Activated CD8-positive, alpha-beta memory T cell treated with anti-CD3 and anti-CD28 coated beads, Interleukin-2, amount 50 U/mL, for 1 hour (primary cell): ENCODE data around the gene PRAMEF12.
"Not testable (repeated sequence)": the region's sequence is repeated elsewhere in the genome, so short reads cannot be mapped to it uniquely, and the experiment has no call there.

ENCODE experiments used
- DNase-seq: peaks from one replicate; pipeline ENCODE4 v3.0.0-alpha.2; 2020; ENCODE audit errors: extremely low read depth

The PRAMEF12 gene

DNA sequence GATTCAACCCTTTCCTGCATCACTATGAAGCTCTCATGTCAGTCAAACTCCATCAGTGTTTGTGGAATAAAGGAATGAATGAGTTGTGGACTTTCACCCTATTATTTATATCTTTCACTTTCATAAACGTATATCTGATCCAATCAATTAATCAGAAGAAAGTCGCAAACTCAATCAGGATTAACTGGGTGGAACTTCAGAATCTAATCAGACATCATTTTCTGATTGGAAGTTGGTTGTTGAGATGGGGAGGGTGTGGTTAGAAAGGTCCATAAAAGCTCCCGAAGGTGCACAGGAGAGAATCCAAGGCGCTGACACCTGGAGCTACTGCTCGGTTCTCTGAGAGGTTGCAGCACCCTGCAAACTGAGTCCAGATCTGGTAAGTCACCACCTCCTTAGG is at the start of gene PRAMEF12:
Gene PRAMEF12 (plus strand): TSS at position 301 of the 400 bp plus-strand sequence. CDS start 1,130 bp downstream, outside the sequence.
- no peak for DNase-seq

DNA sequence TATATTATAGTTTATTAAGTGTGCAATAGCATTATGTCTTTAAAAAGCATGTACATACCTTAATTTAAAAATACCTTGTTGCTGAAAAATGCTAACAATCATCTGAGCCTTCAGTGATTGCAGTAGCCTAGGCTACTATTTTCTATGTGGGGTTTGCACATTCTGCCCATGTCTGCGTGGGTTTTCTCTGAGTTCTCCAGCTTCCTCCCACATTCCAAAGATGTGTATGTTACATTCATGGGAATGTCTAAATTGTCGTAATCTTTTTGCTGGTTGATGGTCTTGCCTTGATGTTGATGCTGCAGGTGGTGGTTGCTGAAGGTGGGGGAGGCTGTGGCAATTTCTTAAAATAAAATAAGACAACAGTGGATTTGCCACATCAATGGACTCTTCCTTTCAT is 45.1 kb upstream of the PRAMEF12 start:
- no peak for DNase-seq

DNA sequence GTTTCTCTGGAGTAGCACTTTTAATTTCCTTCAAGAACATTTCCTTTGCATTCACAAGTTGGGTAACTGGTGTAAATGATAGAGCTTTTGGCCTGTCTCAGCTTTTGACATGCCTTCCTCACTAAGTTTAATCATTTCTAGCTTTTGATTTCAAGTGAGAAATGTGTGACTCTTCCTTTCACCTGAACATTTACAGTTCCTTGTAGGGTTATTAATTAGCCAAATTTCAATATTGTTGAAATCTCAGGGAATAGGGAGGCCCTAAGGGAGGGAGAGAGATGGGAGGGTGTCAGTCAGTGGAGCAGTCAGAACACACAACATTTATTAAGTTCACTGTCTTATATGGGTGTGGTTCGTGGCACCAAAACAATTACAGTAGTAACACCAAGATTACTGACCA is 43.4 kb upstream of the PRAMEF12 start:
- DNase-seq = no peak

DNA sequence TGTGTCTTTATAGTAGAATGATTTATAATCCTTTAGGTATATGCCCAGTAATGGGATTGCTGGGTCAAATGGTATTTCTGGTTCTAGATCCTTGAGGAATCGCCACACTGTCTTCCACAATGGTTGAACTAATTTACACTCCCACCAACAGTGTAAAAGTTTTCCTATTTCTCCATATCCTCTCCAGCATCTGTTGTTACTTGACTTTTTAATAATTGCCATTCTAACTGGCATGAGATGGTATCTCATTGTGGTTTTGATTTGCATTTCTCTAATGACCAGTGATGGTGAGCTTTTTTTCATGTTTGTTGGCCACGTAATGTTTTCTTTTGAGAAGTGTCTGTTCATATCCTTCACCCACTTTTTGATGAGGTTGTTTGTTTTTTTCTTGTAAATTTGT is 42.5 kb upstream of the PRAMEF12 start:
- not testable (repeated sequence) for DNase-seq

DNA sequence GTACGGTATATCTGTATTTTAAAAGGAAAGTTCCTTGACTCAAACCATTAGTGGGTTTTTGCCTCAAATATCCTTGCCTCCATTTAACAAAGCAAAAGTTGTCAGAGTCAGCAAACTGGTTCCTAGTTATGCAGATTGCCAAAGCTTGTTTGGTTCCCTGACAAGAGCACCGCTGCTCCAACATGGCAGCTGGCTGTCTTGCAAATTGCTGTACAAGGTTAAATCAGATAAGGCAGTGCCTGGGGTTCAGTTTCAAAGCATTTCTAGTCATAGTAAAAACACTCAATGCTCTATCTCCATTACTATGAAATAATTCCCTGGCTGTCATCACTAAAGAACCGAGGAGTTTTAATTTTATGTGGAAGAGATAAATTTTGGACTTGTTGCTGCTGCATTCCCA is 38.9 kb upstream of the PRAMEF12 start:
- no peak for DNase-seq

DNA sequence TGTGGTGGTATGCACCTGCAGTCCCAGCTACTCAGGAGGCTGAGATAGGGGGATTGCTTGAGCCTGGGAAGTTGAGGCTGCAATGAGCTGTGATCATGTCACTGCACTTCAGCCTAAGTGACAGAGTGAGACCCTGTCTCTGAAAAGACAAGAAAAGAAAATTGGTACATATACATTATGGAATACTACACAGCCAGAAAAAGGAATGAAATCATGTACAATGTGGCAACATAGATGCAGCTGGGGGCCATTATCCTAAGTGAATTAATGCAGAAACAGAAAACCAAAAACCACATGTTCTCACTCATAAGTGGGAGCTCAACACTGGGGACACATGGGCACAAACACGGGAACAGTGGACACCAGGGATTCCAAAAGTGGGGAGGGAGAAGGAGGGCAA is 34.6 kb upstream of the PRAMEF12 start:
- no peak for DNase-seq

DNA sequence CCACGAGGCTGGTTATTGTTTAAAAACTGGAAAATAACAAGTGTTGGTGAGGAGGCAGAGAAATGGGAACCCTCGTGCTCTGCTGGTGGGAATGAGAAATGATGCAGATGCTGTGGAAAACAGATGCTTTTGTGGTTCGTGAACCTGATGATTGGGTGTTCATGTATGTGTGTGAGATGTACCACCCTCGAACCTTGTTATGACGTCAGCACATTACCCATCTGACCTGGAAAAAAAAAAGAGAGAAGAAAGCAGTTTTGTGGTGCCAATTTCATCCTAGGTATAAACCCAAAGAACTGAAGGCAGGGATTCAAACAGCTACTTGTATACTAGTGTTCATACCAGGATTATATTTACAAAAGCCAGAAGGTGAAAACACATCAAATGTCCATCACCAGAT is 33.9 kb upstream of the PRAMEF12 start:
- no peak for DNase-seq

DNA sequence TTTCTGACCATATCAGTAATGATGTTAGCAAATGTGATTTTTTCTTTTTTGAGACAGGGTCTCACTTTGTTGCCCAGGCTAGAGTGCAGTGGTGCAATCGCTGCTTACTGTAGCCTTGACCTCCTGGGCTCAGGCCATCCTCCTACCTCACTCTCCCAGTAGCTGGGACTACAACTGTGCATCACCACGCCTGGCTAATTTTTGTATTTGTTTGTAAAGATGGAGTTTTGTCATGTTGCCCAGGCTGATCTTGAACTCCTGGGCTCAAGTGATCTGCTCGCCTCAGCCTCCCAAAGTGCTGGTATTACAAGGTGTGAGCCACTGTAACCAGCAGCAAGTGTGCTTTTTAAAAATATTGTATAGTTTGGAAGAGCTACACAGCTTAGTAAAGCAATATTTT is 31.6 kb upstream of the PRAMEF12 start:
- no peak for DNase-seq

DNA sequence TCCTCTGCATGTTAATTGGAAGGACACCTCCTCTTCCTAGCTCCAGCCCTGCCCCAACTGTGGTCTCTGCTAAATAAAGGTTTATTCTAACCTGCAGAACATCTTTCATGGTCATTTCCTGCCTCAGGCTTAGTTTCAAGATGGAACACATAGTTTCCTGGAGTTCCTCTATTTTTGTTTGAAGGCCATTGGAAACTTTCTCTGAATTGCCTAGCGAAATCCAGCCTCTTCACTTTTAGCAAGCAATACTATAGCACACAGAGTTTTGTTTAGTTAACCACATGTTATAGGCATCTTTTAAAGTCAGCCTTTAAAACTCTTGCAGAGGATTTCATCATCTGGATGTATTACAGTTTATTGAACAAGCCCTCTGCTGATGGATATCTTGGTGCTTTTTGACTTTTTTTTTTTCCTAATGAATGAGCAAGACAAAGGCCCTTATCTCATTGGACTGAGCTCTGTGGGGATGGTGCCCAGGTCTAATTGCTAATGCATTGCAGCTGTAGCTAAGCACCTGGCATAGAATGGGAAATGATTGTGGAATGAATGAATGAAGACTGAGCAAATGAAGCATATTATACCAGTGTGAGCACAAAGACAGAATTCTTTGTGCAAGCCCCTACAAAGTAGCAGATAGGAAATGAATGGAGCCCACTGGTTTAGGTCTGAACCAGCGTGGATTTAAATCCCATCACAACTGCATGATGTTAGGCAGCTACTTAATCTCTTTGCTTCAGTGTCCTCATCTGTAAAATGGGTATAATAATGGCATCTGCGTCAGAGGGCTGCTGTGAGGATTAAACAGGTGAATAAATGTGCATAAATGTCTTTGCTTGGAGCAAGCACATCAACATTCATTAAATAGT is 28.2 kb upstream of the PRAMEF12 start:
- no peak for DNase-seq

DNA sequence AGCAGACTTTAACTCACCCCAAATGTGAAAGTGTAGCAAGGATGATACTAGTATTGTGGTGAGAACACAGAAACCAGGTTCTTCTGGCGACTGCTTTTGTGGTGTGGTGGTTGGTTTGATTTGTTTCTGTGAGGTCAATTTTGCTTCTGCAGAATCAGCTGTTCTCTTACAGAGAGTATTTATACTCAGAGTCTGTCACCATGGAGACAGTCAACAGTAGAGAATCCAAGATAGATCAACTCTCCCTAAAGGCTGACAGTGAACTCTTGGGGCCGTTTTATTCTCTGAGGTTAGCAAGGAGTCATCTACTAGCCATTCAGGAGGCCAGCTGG is 27.6 kb upstream of the PRAMEF12 start, which contains the start of gene CFAP107:
Gene CFAP107 (plus strand): TSS at position 209 of the 332 bp plus-strand sequence. CDS start 231 bp downstream, outside the sequence.
- no peak for DNase-seq

DNA sequence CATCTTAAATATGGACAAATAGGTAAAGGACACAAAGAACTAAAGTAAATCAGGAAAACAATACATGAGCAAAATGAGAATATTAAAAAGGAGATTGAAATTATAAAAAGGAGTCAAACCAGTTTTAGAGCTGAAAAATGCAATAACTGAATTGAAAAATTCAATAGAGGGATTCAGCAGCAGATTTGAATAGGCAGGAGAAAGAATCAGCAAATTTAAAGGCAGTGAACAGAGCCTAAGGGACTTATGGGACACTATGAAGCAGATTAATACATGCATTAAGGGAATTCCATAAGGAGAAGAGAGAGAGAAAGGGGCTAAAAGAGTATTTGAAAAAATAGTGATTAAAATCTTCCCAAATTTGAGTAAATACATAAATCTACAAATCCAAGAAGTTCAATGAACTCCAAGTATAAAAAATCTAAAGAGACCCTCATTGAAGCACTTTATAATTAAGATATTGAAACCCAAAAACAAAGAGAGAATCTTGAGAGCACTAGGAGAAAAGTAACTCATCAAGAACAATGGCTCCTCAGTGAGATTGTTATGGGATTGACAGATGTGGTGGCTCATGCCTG is 24.7 kb upstream of the PRAMEF12 start:
- no peak for DNase-seq

DNA sequence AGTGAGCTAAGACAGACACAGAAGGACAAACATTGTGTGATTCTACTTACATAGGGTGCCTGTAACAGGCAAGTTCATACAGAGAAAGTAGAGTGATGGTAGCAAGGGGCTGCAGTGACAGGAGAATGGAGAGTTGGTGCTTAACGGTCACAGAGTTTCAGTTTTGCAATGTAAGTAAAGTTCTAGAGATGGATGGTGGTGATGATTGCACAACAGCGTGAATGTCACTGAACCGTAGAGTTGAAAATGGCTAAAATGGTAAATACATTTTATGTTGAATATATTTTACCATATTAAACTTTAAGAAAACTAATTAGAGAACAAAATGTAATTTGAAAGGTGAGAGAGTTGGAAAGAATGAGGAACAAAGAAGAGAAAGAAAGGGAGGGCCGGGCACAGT is 18.8 kb upstream of the PRAMEF12 start:
- no peak for DNase-seq

DNA sequence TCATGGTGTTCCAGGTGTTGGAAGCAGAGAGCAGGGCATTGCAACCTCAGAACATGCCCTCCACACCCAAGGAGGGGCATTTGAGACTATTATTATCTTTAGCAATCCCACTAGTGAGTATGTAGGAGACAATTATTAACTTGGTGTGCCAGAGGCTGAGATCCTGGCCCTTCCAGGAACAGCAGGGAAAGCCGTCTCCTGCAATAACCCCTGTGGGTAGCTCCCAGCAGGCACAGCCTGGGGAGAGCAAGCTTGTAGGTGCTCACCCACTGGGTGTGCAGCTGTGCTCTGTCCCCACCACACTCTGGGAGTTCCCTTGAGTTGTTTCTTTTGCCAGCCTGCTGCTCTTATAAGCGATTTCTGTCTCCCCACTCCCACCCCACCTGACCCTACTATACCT is 17.3 kb upstream of the PRAMEF12 start:
- DNase-seq = no peak

DNA sequence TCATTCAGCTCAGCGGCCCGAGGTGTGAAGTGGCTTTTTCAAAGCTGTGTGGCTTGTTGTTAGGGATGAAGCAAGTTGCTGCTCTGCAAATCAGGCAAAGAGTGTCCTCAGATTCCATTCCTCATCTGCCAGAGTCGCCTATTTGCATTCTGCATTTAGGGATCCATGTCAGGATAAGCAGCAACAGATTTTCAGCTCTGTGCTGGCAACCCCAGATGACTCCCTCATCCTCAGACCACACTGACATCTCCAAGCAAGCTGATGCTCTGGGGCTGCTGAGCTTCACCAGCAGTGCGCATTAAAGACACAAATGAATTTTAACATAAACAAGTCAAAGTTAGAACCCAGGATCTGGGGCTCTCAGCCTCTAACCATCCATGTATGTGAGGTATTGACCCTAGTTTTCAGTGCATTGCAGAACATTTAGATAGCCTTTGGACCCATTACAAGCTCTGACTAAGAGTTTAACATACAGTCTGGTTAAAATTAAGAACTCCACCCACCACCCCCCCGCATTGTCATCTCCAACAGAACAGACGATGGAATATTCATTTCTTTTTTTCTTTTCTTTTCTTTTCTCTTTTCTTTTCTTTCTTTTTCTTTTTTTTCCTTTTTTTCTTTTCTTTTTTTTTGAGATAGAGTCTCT is 16.6 kb upstream of the PRAMEF12 start:
- DNase-seq = no peak

DNA sequence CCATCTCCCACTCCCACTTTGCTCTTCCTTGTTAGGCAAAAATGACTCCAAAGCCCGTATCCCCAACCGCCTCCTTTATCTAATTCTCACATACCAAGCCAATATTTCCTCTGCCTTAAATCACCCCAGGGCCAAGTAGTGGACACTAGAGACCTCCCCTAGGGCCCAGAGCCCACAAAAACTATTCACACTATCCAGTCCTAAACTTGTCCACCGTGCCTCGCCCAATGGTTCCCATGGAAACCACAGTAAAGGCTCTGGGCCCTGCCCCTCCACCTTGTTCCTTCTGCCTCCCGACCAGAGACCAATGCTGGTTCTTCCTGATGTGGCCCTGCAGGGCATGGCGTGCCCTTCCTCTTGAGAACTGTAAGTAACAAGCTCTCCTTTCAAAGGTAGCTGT is 15.7 kb upstream of the PRAMEF12 start:
- no peak for DNase-seq

DNA sequence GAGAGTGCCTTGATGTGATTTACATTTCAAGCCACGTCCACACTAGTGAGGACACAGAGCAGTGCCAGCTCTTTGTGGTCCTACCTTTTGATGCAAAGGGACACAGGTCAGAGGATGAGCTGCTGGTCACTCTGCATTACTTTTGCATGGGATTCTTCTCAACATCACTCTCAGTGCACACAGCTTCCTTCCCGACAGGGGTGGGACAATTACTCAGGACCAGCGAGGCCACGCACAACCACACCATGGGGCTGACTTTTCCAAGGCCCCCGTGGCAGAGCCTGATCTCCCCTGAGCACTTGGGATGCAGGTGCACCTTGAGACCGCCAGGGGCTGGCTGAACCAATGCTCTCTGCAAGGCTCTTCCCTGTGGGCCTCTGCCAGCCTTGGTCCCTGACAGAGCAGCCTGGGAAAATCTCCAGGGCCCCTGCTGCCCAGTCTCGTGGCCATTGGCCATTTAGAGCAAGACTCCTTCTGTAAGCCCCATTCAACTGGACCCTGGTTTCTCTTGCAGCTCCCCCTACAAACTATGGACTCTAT is 13.2 kb upstream of the PRAMEF12 start:
- DNase-seq = no peak

DNA sequence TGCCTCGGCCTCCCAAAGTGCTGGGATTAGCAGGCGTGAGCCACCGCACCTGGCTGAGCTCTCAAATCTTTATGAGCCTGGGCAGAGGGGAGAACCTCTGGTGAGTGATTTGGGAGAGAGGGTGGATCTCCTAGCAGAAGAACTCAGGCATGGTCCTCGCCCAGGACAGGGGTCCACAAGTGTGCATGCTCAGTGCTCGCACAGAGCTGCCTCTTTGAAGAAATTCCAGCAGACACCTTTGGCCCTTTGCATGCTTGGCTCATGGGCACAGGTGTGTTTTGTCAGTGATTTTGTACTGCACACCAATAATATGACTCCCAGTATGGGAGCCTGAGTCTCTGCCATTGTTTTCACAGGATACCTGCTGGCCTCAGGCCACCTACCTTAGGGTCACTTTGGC is 11.8 kb upstream of the PRAMEF12 start:
- no peak for DNase-seq

DNA sequence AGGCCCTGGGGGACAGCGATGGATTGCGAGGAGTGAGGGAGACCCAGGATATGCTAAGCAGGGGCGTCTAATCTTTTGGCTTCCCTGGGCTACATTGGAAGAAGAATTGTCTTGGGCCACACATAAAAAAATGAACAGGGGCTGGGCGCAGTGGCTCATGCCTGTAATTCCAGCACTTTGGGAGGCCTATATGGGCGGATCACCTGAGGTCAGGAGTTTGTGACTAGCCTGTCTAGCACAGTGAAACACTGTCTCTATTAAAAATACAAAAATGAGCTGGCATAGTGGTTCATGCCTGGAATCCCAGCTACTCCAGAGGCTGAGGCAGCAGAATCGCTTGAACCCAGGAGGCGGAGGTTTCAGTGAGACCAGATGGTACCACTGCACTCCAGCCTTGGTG is 10.8 kb upstream of the PRAMEF12 start:
- DNase-seq = no peak

DNA sequence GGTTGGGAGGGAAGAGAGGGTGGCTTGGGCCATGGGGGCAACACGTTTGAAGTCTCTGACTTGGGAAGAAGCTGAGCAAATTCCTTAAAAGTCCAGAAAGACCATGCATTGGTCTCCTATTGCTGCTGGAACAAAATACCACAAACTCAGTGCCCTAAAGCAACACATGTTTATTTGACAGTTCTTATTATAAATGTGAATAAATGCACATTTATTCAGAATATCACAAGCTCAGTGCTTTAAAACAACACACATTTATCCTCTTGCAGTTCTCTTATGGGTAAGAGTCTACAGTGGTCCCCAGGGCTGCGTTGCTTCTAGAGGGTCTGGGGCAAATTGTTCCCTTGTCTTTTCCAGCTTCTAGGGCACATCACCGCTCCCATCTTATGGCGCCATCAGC is 10.1 kb upstream of the PRAMEF12 start:
- DNase-seq = no peak

DNA sequence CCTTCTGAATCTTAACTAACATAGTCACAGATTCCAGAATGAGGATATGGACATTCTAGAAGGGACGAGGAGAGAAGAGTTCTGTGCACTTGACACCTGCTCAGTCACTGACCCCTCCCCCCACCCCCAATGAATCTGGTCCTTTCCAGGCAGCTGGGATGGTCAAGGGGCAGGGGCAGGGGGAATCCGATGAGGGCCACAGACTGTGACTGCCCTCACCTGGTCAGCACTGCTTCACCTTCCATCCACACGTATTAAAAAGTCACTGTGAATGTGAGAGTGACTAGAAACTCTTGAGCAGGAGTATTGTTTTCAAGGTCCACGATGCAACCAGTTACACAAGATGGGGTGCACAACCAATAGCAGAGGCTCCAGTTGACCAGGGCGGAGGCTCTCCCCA is 9.5 kb upstream of the PRAMEF12 start:
- DNase-seq = no peak

DNA sequence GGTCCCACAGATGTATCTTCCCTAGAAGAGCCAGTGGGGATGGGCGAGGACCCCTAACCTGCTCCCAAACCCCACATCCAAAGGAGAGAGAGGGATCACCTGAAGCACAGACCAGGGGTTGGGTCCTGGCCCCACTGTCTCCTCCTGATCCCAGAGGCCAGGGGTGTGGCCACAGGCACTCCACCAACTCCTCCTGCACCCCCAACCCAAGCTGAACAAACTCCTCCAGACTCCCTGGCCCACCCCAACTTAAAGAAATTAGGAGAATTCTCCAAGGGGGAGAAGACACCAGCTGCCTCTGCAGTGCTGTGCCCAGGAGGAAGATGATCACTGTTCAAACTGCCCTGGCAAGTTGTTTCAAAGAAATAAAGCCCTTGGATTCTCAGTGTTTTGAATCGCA is 4.5 kb upstream of the PRAMEF12 start:
- no peak for DNase-seq

DNA sequence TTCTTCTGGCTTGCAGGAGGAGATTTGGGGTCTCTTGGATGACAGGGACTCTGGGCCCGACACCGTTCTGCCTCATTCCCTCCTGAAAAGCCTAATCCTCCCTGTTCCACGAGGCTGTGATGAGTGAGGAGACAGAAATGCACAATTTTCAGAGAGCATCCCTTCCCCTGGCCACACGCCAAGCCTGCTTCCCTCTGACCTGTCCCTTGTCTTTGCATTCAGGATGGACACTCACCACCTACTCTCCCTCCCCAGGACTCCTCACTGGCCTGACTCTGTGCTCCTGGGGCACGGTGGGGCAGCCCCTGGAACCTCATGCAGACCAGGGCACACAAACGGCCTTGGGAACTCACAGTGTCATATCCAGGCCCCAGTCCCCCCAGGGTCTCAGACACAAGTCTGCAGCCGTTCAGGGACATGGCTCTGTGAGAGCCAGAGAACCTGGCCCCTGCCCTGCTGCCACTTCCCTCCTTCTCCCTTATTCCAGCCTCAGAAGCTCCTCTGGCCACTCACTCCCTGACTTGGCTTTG is 3.5 kb upstream of the PRAMEF12 start:
- no peak for DNase-seq

DNA sequence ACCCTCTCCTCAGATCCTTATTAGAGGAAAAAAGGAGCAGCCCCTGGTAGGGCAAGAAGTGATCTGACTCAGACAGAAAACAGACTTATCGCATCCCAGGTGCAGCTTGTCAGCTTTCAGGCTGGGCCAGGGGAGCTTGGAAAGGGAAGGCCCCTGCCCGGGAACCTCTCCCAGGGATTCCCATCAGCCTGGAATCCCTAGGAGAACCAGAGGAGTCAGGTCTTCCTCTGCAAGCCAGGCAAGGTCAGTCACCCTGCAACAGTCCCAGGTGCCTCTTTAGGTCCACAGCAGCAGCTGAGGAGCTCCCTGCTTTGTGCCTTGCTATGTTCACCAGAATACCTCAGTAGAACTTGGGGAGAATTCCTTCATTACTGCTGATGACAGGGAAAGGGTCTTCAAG is 2.9 kb upstream of the PRAMEF12 start:
- no peak for DNase-seq
